HG03135 (cell line): Measurements from ENCODE around the gene CLCN3.
A peak's percentile ranks its signal among the peaks of the same experiment; 100 is the strongest.
"Not testable (repeated sequence)": the region's sequence is repeated elsewhere in the genome, so short reads cannot be mapped to it uniquely, and the experiment has no call there.

Experiments
- ATAC-seq: cut with Tn5 transposase; IDR thresholded peaks from one replicate; pipeline ENCODE4 v1.9.1; 2021; ENCODE audit warnings: mild to moderate bottlenecking, moderate library complexity; ENCODE audit not compliant: unreplicated experiment

CLCN3 gene

GRCh38 chr4:169619958-169620879 lies at the start of gene CLCN3:
Gene CLCN3, plus strand, starts transcription at chr4:169620578. Its CDS starts 15,351 bp downstream, at chr4:169635929.
- peak; percentile 94 for ATAC-seq

DNA sequence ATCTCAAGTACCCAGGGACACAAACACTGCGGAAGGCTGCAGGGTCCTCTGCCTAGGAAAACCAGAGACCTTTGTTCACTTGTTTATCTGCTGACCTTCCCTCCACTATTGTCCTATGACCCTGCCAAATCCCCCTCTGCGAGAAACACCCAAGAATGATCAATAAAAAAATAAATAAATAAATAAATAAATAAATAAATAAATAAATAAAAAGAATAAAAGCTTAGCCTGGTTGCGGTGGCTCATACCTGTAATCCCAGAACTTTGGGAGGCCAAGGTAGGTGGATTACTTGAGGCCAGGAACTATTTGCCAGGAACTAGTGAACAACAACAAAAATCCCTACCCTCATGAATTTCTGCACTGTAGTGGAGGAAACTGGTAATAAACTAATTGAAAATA lies 49.4 kb upstream of the CLCN3 start:
- not testable (repeated sequence) for ATAC-seq

GRCh38 chr4:169571435-169571834 lies 48.9 kb upstream of the CLCN3 start:
- ATAC-seq = no peak

GRCh38 chr4:169573889-169574288 lies 46.5 kb upstream of the CLCN3 start:
- no peak for ATAC-seq

GRCh38 chr4:169582203-169582602 lies 38.2 kb upstream of the CLCN3 start:
- ATAC-seq = no peak

DNA sequence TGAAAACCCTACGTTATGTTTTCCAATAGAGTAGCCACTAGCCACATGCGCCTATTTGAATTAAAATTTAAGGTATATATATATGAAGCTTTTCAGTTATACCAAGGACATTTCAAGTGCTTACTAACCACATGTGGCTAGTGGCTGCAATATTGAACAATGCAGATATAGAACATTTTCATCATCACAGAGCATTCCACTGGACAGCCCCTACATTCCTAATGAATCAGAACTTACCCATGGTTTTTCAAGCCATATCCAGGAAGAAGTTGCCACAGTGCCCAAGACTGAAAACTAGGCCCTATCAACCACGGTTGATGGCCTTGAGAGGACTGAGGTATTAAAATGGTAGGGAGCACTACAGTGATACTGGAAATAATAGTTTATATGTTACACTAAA lies 37.7 kb upstream of the CLCN3 start:
- ATAC-seq = no peak

DNA sequence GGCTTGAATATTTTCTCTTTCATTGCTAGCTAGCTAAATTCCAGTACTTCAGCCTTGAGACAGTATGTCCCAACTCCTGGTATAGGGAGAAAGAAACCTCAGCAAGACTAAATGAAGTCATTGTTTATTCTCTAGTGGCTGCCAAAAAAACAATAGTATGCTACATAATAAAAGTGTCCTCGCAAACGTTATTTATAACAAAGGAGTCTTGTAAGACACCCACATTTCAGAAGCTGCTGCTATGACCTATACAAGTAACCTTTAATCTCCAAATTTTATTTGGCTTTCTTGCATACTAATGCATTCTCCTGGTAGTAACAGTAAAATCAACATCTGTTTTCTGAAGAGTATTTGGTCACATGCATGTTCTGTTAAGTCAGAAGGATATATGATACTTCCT lies 36.8 kb upstream of the CLCN3 start:
- no peak for ATAC-seq

DNA sequence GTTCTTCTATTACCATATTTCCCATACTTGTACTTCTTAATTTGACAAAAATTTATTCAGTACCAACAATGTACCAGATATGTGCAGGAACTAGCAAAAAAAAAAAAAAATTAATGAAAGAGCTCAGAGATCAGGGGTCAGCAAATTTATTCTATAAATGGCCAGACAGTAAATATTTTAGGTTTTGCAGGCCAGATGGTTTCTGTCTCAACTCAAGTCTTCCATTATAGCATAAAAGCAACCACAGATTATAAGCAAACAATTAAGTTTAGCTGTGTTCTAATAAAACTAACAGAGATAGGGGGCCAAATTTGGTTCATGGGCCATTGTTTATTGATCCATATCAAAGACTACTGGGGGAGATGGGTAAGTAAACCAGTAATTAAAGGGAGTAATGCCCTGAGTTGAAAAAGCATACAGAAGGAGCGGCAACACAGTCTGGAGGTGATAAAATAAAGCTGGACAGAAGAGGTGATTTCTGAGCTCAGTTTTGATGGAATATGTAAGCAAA lies 27.3 kb upstream of the CLCN3 start:
- ATAC-seq = no peak

- ATAC-seq = no peak
Measured at GRCh38 chr4:169594560-169595195, 25.7 kb upstream of the CLCN3 start.

- peak; percentile 66 for ATAC-seq
Measured at GRCh38 chr4:169601016-169601771, 19.2 kb upstream of the CLCN3 start.

DNA sequence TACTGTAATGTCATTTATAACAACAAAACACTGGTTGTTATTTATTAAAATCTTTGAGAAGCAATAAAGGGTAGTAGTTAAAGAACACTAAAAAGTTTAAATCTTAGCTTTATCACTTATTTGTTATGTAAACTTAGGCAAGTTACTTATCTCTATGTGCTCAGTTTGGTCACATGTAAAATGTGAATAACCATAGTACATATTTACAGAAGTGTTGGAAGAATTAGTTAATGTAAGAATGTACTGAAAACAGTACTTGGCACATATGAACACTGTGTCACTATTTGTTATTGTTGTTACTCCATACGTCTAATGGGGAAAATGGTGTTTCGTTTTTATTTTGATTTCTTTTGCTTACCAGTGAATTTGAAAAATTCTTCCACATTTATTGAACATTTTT lies 17.1 kb upstream of the CLCN3 start:
- no peak for ATAC-seq

DNA sequence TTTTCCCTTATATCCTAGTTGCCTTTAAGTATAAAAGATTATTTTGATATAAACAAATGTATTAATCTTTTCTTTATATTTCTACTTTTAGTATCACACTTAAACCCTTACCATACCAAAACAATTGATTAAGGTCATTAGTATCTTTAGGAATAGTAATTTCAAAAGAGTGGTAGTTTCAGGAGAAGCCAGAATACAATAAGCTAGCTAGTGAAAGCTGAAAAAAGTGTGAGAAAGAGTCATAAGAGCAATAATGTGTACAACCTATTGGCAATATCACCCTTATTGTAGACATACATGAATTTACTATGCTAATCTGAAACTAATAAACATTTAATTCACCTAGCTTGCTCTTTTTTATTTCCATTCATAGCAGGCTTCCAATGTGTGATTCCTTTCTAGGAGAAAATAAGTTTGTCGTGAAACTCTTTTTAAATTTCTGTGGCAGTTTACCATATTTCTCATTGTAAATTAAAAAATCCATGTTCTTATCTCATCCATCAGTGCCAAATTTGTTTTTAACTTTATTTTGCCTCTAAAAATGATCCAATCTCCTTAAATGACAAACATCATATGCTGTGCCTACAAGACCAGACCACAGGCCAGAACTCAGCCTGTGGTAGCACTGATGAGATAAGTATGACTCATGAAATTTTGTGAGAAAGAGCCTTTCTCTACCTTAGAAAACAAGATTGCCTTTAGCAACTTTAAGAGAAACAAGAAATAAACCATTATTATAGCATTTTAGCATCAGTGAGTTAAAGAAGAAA lies 16.1 kb upstream of the CLCN3 start:
- peak; percentile 65 for ATAC-seq

GRCh38 chr4:169604903-169605331 lies 15.5 kb upstream of the CLCN3 start:
- ATAC-seq = no peak

- ATAC-seq = no peak
Measured at GRCh38 chr4:169611157-169611556, 9.2 kb upstream of the CLCN3 start.

- peak; percentile 91 for ATAC-seq
Measured at GRCh38 chr4:169611991-169612870, 8.1 kb upstream of the CLCN3 start, which contains the start of gene NEK1. Gene NEK1, minus strand, starts transcription at chr4:169612583. Its CDS starts 9,953 bp downstream, at chr4:169602630.

DNA sequence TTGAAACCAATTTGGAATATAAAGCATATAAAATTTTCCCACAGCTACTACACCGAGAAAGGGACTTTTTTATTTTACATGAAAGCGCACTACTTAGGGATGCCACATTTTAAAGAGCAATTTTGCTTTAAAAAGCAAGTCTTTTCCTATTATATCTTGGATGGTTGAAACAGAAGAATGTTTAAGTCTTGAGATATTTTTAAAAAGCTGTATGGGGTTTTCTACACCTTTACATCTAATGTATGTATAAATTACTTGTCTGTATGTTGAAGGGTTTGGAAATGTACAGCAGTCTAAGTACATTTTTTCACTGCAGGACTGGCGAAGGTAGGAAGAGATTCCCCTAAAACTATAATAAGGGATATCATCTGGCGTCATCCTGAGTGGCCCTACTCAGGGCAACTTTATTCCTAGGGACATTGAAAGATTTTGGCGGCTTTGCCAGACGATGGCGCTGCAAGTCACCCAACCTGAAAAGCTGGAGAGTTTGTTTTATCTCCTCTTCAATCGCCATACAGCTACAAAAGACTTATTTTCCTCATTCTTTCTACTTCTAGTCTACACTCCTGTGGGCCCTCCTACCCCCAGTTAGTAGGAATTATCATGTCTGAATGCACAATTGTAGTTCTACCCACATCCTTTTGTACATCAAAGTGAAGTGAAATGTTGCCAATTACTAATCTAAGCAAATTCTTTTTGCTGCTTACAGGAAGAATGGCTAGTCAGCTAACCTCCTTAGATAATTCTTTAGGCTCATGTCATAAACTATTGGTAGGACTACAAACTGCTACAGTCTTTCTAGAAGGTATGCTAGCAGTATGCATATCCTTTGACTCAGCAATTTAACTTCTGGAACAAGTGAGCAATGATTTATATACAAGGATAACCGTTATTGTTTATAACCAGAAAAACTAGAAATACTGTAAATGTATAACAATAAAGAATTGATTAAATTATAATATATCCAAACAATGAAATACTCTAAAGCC lies 7.2 kb upstream of the CLCN3 start:
- peak; percentile 34 for ATAC-seq

DNA sequence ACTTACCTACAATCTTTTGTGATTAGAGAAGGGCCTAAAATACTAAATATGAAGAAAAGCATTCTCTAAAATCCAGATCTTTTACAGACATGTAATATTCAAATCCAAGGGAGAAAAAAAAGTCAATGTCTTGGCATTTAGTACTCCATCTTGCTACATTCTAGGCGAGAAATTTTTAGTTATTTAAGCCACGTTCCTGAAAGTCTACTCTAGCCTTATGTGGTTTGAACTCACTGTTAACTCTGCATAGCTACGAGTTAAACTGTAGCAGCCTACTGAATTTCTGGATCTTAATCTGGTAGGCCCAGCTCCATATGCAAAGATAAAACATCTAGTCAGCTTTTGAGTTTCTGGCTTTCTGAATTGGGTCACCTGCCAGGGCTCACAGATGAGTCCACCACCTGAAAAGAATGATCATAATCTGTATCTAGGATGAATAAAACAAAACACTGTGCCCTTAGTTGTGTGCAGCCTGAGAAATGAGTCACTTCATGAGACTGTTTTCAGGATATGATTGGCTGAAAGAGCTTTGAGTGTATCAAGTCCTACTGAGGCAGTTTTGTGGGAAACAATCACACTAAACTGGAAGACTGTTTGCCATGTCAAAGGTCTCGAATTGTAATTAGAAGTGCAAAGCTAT lies 4.8 kb upstream of the CLCN3 start:
- ATAC-seq = no peak

GRCh38 chr4:169616846-169617245 lies 3.5 kb upstream of the CLCN3 start:
- no peak for ATAC-seq
